Fibroblast of mammary gland (primary cell): ENCODE results near the gene RNU6-9.
A peak's percentile ranks its signal among the peaks of the same experiment; 100 is the strongest.
"Not testable (repeated sequence)": the region's sequence is repeated elsewhere in the genome, so short reads cannot be mapped to it uniquely, and the experiment has no call there.

Source experiments
- DNase-seq: peaks from one replicate; pipeline ENCODE4 v3.0.0-alpha.2; 2010; ENCODE audit warnings: low read depth
- H3K4me3 ChIP-seq: 2 replicates; pipeline ENCODE4 v1.5.1; 2011; ENCODE audit warnings: low read depth, mild to moderate bottlenecking, low read length, moderate library complexity; ENCODE audit not compliant: control insufficient read depth
- CTCF ChIP-seq: conservative IDR thresholded peaks from 2 replicates; pipeline ENCODE4 v1.5.1; 2011; ENCODE audit warnings: low read depth, low read length, inconsistent platforms; ENCODE audit not compliant: control insufficient read depth, insufficient read depth

Gene RNU6-9

GRCh38 chr19:892894-893689, at the start of gene RNU6-9, which contains the start of gene MED16:
Gene RNU6-9, plus strand, starts transcription at chr19:893484.
Gene MED16, minus strand, starts transcription at chr19:893187. Its CDS starts 2,056 bp downstream, at chr19:891131.
- no peak for TF ChIP-seq CTCF
- peak; percentile 89 for DNase-seq
- peak within 1 kb of the TSS; percentile 82 for H3K4me3 ChIP-seq

GRCh38 chr19:843836-844545, 49.3 kb upstream of the RNU6-9 start:
- DNase-seq = no peak
- no peak overlapping the region for H3K4me3 ChIP-seq
- TF ChIP-seq CTCF = no peak

DNA sequence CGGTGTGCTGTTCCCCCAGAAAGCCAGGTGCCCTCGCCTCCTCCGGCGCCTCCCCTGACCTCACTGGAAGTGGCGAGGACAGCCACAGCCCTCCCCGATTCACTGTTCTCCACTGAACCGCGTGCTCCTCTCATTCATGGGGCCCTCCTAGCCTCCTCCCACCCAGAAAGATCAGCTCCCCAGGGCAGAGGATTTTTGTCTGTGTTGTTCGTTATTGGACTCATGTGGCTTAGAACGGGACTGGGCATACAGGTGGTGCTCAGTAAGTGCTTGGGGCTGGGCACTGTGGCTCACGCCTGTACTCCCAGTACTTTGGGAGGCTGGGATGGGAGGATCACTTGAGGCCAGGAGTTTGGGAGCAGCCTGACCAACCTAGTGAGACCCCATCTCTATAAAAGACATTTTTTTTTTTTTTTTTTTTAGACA, 48.7 kb upstream of the RNU6-9 start:
- DNase-seq = no peak
- TF ChIP-seq CTCF = no peak
- H3K4me3 ChIP-seq = no peak overlapping the region

GRCh38 chr19:845707-846521, 47.4 kb upstream of the RNU6-9 start:
- H3K4me3 ChIP-seq = no peak overlapping the region
- TF ChIP-seq CTCF = no peak
- DNase-seq = no peak

DNA sequence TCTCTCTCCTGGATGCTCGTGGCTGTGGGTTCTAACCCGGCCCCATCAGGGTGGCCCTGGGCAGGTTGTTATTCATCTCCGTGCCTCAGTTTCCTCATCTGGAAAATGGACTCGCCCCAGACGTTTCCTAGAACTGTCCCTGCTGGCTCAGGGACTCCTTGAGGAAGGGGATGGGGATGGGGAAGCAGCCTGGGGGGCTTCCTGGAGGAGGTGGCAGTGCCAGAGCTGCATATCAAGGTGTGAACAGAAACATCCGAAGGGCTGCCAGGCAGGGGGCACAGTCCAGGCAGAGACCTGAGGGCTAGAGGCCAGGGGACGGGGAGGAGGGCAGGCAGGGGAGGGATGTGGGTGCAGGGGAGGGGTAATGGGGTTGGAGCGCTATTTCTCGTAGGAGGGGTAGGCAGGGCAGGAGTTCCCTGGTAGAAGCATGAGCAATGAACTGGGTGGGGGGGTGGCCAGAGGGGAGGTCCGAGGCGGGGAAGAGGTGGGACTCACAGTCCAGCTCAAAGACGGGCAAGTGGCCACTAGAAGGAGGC, 44.8 kb upstream of the RNU6-9 start:
- no peak overlapping the region for H3K4me3 ChIP-seq
- no peak for TF ChIP-seq CTCF
- DNase-seq = peak; percentile 29

- DNase-seq, H3K4me3 ChIP-seq: not testable (repeated sequence)
These were observed 44.1 kb upstream of the RNU6-9 start for GRCh38 chr19:849195-849594.
